Thymus (tissue), 11 donors: ENCODE data around the gene CFAP410. TPM values are rescaled to one million over a fixed set of nuclear protein-coding genes. Genes with fewer than 3 reads are reported as not detected.

Experiments used
- DNase-seq, 9 donors: peaks; one replicate each; pipeline ENCODE4 v3.0.0-alpha.2; 2013; ENCODE audit warnings: low spot score in 9 of 9, low read depth in 6 of 9, missing footprints in 1 of 9
- H3K27ac ChIP-seq, 2 donors: one replicate each; pipeline ENCODE4 v1.5.1; 2013; ENCODE audit warnings: control low read depth in 1 of 2, low read depth in 1 of 2, low read length in 1 of 2, mild to moderate bottlenecking in 1 of 2, moderate library complexity in 1 of 2
- H3K27me3 ChIP-seq, 2 donors: one replicate each; pipeline ENCODE4 v1.5.1; 2013; ENCODE audit warnings: low read length in 1 of 2; ENCODE audit not compliant: control insufficient read depth in 2 of 2, insufficient read depth in 1 of 2
- H3K36me3 ChIP-seq, 2 donors: one replicate each; pipeline ENCODE4 v1.5.1; 2013; ENCODE audit warnings: low read length in 1 of 2, mild to moderate bottlenecking in 1 of 2, moderate library complexity in 1 of 2; ENCODE audit not compliant: control insufficient read depth in 2 of 2, insufficient read depth in 2 of 2
- H3K4me1 ChIP-seq, 2 donors: one replicate each; pipeline ENCODE4 v1.5.1; 2013; ENCODE audit warnings: low read length in 2 of 2; ENCODE audit not compliant: control insufficient read depth in 2 of 2, insufficient read depth in 2 of 2
- H3K4me3 ChIP-seq, 2 donors: one replicate each; pipeline ENCODE4 v1.5.1; 2013; ENCODE audit warnings: low read length in 2 of 2, control low read depth in 1 of 2, mild to moderate bottlenecking in 1 of 2
- H3K9me3 ChIP-seq, 2 donors: one replicate each; pipeline ENCODE4 v1.5.1; 2013; ENCODE audit warnings: low read length in 1 of 2, mild to moderate bottlenecking in 1 of 2; ENCODE audit not compliant: control insufficient read depth in 2 of 2, insufficient read depth in 1 of 2
- WGBS: extraction: QIAGEN DNeasy Blood & Tissue Kit; methylation state at CpG from one replicate; pipeline ENCODE4 v1.1.7; 2013; 5-methylcytosine and 5-hydroxymethylcytosine counted together
- polyA plus RNA-seq: library from polyadenylated mRNA; stranded (reverse); fragments of 200-250 nt; gene quantifications from one replicate; pipeline ENCODE4 v1.2.3, GENCODE V29; 2013
- total RNA-seq: library from RNA; stranded (reverse); fragments of 120-200 nt; gene quantifications from one replicate; pipeline ENCODE4 v1.2.4, GENCODE V29; 2013
- donor health status: healthy.

CFAP410 gene
- total and polyA plus RNA-seq, 2 donors: 15.3 to 62.5 TPM

- H3K27ac ChIP-seq: no peak overlapping the region
- peaks cover 0 to 5% of the 10 kb centered on the region in 2 donors for H3K4me1 ChIP-seq
- no peak overlapping the region for H3K4me3 ChIP-seq
- no peaks in the 10 kb centered on the region for H3K27me3 ChIP-seq
- peaks cover 31 to 65% of the 10 kb centered on the region in 2 donors for H3K36me3 ChIP-seq
- WGBS: 95% methylated on average over 18 of the region's 18 CpGs
- DNase-seq: no peak
- no peaks in the 10 kb centered on the region for H3K9me3 ChIP-seq
These were observed 8.5 kb downstream of the CFAP410 start for GRCh38 chr21:44330698-44331097.

GRCh38 chr21:44329971-44330681 is 9.1 kb downstream of the CFAP410 start:
- 95% methylated on average over 44 of the region's 44 CpGs for WGBS
- peaks cover 0 to 5% of the 10 kb centered on the region in 2 donors for H3K4me1 ChIP-seq
- peaks cover 29 to 65% of the 10 kb centered on the region in 2 donors for H3K36me3 ChIP-seq
- no peak overlapping the region for H3K4me3 ChIP-seq
- DNase-seq: no peak
- no peaks in the 10 kb centered on the region for H3K9me3 ChIP-seq
- no peaks in the 10 kb centered on the region for H3K27me3 ChIP-seq
- no peak overlapping the region for H3K27ac ChIP-seq

- H3K4me3 ChIP-seq: no peak overlapping the region
- WGBS: 94% methylated on average over 26 of the region's 26 CpGs
- no peaks in the 10 kb centered on the region for H3K27me3 ChIP-seq
- no peak for DNase-seq
- H3K9me3 ChIP-seq: no peaks in the 10 kb centered on the region
- H3K4me1 ChIP-seq: peaks cover 0 to 5% of the 10 kb centered on the region in 2 donors
- H3K27ac ChIP-seq: no peak overlapping the region
- peaks cover 29 to 68% of the 10 kb centered on the region in 2 donors for H3K36me3 ChIP-seq
These were observed 9.9 kb downstream of the CFAP410 start for GRCh38 chr21:44329086-44329889.

GRCh38 chr21:44328242-44328895 is 10.8 kb downstream of the CFAP410 start:
- no peaks in the 10 kb centered on the region for H3K4me1 ChIP-seq
- H3K4me3 ChIP-seq: no peak overlapping the region
- 95% methylated on average over 25 of the region's 25 CpGs for WGBS
- H3K9me3 ChIP-seq: no peaks in the 10 kb centered on the region
- DNase-seq: no peak
- no peak overlapping the region for H3K27ac ChIP-seq
- no peaks in the 10 kb centered on the region for H3K27me3 ChIP-seq
- H3K36me3 ChIP-seq: peaks cover 32 to 73% of the 10 kb centered on the region in 2 donors

- DNase-seq: no peak
- Histone ChIP-seq H3K4me1 (no peaks in the 10 kb centered on the region), H3K4me3 (no peak overlapping the region), H3K27me3 (no peaks in the 10 kb centered on the region), H3K36me3 (peaks cover 28 to 76% of the 10 kb centered on the region in 2 donors), H3K9me3 (no peaks in the 10 kb centered on the region), H3K27ac (no peak overlapping the region)
- WGBS: 94% methylated on average over 11 of the region's 11 CpGs
These were observed 11.6 kb downstream of the CFAP410 start for GRCh38 chr21:44327603-44327974.

GRCh38 chr21:44326716-44327602 is 12.2 kb downstream of the CFAP410 start:
- Histone ChIP-seq H3K4me1 (no peaks in the 10 kb centered on the region), H3K27ac (no peak overlapping the region), H3K4me3 (no peak overlapping the region), H3K27me3 (no peaks in the 10 kb centered on the region), H3K36me3 (peaks cover 23 to 76% of the 10 kb centered on the region in 2 donors), H3K9me3 (no peaks in the 10 kb centered on the region)
- WGBS: 93% methylated on average over 26 of the region's 26 CpGs
- DNase-seq: no peak

- Histone ChIP-seq H3K4me3 (no peak overlapping the region), H3K9me3 (no peaks in the 10 kb centered on the region), H3K36me3 (peaks cover 23 to 76% of the 10 kb centered on the region in 2 donors), H3K4me1 (no peaks in the 10 kb centered on the region), H3K27me3 (no peaks in the 10 kb centered on the region), H3K27ac (no peak overlapping the region)
- DNase-seq: no peak
- WGBS: 97% methylated on average over 13 of the region's 13 CpGs
These were observed 12.9 kb downstream of the CFAP410 start for GRCh38 chr21:44326272-44326647.

- Histone ChIP-seq H3K27me3 (no peaks in the 10 kb centered on the region), H3K36me3 (peaks cover 26 to 73% of the 10 kb centered on the region in 2 donors), H3K9me3 (no peaks in the 10 kb centered on the region), H3K27ac (no peak overlapping the region), H3K4me1 (no peaks in the 10 kb centered on the region), H3K4me3 (no peak overlapping the region)
- DNase-seq: no peak
- WGBS: 96% methylated on average over 44 of the region's 44 CpGs
These were observed 13.6 kb downstream of the CFAP410 start for GRCh38 chr21:44325386-44326271.
